GM12801 (cell line): Measurements from ENCODE around the gene SORBS1.

ENCODE experiments used
- CTCF ChIP-seq: IDR thresholded peaks from one replicate; pipeline ENCODE4 v1.5.1; 2011; ENCODE audit warnings: control low read depth; ENCODE audit not compliant: insufficient read length; ENCODE audit errors: extremely low read depth

SORBS1 gene

DNA sequence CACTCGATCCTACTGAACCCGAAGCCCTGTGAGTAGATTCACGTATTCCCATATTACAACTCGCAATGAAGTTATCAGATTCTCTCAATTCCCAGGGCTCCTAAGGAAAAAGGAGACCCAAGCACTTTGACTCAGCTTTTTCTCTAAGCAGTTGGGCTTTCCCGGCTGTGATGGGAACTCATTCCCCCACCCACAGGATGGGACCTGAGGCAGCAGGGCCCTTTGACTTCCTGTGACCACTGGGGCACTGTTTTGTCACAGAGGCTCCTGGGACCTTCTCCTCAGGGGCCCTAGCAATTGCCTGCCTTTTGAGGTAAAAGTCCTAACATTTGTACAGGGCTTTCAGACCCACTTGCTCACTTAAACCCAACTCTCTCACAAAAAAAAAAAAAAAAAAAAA lies 147.6 kb downstream of the SORBS1 start:
- TF ChIP-seq CTCF: no peak

- TF ChIP-seq CTCF: no peak
These were observed 149.5 kb downstream of the SORBS1 start for GRCh38 chr10:95411635-95412034.

GRCh38 chr10:95408983-95409873 lies 151.9 kb downstream of the SORBS1 start:
- TF ChIP-seq CTCF: no peak

DNA sequence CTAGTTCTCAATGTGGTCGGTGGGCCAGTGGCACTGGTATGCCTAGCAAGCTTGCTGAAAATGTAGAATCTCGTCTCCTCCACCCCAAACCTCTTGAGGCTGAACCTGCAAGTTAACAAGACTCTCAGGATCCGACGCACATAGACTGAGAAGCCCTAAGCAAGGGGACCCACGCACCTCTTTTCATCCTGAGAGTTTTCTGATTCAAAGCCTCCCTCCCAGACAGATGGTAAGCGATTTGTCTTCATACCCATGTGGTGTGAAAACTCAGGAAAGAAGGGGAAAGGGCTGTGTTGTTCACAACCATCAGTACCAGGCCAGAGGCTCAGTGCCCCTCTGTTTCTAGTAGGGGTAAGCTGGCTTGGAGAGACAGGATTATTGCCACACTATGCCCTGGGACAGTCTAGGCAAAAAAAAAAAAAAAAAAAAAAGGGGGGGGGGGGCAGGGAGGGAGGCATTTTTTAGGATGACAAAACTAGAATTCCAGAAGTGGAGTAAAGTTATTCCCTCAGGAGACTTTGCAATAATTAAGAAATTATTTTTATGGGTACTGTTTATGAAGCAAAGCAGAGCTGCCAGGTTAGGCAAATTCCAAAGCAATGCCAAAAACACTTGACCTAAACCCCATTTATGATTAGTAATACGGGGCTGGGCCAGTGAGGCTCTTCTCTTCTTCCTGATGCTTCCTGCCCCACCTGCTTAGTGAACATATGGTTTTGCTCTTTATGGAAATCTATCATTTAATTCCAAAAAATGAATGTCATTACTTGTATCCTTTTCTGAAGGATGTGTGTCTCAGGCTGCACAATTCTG lies 152.8 kb downstream of the SORBS1 start:
- TF ChIP-seq CTCF: no peak

- no peak for TF ChIP-seq CTCF
These were observed 153.6 kb downstream of the SORBS1 start for GRCh38 chr10:95407546-95407945.

- no peak for TF ChIP-seq CTCF
These were observed 154.4 kb downstream of the SORBS1 start for GRCh38 chr10:95406651-95407280.

DNA sequence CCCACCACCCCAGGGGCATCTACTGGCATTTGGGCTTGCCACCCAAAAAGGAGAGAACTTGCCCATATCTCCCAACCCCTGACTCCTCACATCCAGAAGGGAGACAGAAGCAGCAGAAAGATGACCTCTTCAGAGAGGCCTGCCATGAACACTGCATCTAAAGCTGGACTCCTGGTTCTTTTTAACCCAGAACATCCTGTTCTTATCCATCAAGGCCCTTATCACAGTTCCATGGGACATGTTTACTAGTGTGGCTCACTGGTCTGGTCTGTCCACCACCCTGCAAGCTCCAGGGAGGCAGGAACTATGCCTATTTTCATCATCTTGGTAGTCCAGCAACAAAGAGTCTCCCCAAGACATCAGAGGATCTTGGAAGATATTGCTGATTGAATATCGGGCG lies 155.5 kb downstream of the SORBS1 start:
- no peak for TF ChIP-seq CTCF
